ENCODE data around the gene FLCN. TPM values are rescaled to one million over a fixed set of nuclear protein-coding genes. Genes with fewer than 3 reads are reported as not detected.

Gene FLCN
- total RNA-seq, 1 experiment from 2014 or later: 9.4 TPM

DNA sequence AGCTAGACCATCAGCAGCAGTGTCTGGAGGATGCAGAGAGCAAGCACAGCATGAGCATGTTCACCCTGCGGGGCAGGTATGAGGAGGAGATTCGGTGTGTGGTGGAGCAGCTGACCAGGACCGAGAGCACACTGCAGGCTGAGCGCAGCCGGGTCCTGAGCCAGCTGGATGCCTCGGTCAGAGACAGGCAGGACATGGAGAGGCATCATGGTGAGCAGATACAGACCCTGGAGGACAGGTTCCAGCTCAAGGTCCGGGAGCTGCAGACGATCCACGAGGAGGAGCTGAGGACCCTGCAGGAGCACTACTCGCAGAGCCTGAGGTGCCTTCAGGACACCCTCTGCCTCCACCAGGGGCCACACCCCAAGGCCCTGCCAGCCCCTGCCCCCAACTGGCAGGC lies 69.6 kb downstream of the FLCN start:
- DNase-seq (ENCODE audit: low read depth): no peak

DNA sequence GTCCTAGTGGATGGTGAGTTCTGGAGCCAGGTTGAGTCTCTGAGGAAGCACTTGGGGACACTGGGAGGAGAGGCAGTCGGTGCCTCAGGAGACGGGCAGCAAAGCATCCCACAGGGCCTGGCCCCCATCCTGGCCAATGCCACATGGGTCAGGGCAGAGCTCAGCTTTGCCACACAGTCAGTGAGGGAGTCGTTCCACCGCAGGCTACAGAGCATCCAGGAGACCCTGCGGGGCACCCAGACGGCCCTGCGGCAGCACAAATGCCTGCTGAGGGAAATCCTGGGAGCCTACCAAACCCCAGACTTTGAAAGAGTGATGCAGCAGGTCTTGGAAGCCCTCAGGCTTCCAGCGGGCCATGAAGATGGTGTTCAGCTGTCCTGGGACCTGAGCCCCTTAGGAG lies 70.5 kb downstream of the FLCN start:
- no peak for DNase-seq (ENCODE audit: low read depth)

DNA sequence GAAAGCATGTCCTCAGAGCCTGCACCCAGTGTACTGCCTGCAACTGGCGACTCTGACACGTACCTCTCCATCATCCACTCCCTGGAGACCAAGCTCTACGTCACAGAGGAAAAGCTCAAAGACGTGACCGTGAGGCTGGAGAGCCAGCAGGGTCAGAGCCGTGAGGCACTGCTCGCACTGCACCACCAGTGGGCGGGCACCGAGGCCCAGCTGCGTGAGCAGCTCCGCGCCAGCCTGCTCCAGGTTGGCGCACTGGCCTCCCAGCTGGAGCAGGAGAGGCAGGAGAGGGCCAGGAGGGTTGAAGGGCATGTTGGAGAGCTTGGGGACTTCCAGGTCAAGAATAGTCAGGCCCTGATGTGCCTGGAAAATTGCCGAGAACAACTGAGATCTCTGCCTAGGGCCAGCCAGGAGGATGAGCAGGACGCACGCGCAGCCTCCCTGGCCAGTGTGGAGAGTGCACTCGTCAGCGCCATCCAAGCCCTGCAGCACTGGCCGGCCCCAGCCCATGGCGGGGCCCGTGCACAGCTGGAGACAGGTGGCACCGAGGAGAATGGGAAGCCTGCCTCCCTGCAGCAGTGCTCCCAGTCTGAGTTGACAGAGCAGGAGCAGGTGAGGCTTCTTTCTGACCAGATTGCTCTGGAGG lies 71.2 kb downstream of the FLCN start:
- no peak for DNase-seq (ENCODE audit: low read depth)

DNA sequence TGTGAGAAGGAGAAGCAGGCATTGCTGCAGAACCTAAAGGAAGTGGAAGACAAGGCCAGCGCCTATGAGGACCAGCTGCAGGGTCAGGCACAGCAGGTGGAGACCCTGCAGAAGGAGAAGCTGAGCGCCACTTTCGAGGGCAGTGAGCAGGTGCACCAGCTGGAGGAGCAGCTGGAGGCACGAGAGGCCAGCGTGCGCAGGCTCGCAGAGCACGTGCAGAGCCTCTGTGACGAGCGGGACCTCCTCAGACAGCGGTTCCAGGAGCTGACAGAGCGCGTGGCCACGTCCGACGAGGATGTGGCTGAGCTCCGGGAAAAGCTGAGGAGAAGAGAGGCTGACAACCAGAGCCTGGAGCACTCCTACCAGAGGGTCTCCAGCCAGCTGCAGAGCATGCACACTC lies 72.3 kb downstream of the FLCN start:
- no peak for DNase-seq (ENCODE audit: low read depth)

DNA sequence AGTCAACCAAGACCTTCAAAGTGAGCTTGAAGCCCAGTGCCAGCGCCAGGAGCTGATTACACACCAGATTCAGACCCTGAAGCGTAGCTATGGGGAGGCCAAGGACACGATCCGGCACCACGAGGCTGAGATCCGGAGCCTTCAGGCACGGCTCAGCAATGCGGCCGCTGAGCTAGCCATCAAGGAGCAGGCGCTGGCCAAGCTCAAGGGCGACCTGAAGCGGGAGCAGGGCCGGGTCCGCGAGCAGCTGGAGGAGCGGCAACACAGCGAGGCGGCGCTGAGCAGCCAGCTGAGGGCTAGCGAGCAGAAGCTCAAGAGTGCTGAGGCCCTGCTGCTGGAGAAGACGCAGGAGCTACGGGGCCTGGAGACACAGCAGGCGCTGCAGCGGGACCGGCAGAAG lies 72.8 kb downstream of the FLCN start:
- no peak for DNase-seq (ENCODE audit: low read depth)

Other genes starting within 250 kb of the FLCN start
- 77.1 and 86.3 TPM in 2 replicates for gene MPRIP, start 194.7 kb downstream of the FLCN start, total RNA-seq (2014; rRNA removed; shearing (Covaris generic))
- gene PLD6, start 30.8 kb downstream of the FLCN start, total RNA-seq (2014; rRNA removed; shearing (Covaris generic)): 0.24 and 0.29 TPM in 2 replicates
- 140 TPM in 2 replicates for gene COPS3, start 44.1 kb upstream of the FLCN start, total RNA-seq (2014; rRNA removed; shearing (Covaris generic))
- gene NT5M, start 66.2 kb upstream of the FLCN start, total RNA-seq (2014; rRNA removed; shearing (Covaris generic)): 2.4 and 4.0 TPM in 2 replicates
- 7.6 and 9.6 TPM in 2 replicates for gene MED9, start 239.8 kb upstream of the FLCN start, total RNA-seq (2014; rRNA removed; shearing (Covaris generic))